ENCODE data around the gene KCNK3.

Gene KCNK3

GRCh38 chr2:26692279-26692896 is at the start of gene KCNK3:
TSS of gene KCNK3 (plus strand) at chr2:26692722. CDS start at chr2:26692876, 154 bp downstream.
- no peaks in the 10 kb centered on the region for H3K36me3 ChIP-seq (ENCODE audit: control insufficient read depth, insufficient read depth, low read length)
- H3K27me3 ChIP-seq (replicated peaks; ENCODE audit: control insufficient read depth, insufficient read depth, low read length) = peaks cover 3% of the 10 kb centered on the region
- H3K4me3 ChIP-seq (replicated peaks; ENCODE audit: low read depth, low read length) = no peak within 1 kb of the TSS
- DNase-seq (ENCODE audit: extremely low read depth, insufficient read length) = no peak
- TF ChIP-seq, protein P1, sequence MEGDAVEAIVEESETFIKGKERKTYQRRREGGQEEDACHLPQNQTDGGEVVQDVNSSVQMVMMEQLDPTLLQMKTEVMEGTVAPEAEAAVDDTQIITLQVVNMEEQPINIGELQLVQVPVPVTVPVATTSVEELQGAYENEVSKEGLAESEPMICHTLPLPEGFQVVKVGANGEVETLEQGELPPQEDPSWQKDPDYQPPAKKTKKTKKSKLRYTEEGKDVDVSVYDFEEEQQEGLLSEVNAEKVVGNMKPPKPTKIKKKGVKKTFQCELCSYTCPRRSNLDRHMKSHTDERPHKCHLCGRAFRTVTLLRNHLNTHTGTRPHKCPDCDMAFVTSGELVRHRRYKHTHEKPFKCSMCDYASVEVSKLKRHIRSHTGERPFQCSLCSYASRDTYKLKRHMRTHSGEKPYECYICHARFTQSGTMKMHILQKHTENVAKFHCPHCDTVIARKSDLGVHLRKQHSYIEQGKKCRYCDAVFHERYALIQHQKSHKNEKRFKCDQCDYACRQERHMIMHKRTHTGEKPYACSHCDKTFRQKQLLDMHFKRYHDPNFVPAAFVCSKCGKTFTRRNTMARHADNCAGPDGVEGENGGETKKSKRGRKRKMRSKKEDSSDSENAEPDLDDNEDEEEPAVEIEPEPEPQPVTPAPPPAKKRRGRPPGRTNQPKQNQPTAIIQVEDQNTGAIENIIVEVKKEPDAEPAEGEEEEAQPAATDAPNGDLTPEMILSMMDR (IDR thresholded peaks at IDR 0.05; ENCODE audit: insufficient read depth, low read length, poor library complexity, severe bottlenecking) = no peak

DNA sequence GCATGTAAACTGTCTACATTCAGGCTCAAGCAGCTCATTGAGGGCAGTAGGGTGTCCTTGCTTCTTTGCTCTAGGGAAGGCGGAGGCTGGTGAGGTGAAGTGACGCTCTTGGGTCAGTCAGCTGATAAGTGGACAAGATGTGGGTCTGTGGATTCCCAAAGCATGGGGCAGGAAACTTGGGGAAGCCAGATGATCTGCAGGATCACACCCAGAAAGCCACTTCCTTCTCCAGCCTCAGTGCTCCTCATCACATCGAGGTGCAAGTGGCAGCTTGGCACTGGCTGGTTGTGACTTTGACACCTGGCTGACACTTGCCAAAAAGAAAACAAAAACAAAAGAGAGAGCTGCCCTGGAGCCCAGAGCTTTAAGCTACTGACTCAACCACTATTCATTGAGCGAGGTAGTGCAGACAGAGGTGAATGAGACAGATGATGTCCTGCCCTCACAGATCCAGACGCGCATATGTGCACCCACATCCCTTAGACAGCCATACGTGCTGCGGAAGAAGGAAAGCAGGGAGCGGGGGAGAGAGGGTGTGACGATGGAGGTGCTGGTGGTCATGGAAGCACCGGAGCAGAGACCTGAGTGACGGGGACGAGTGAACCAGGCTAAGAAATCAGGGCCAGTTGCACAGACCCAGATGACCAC is 48.2 kb upstream of the KCNK3 start:
- DNase-seq (ENCODE audit: extremely low read depth, insufficient read length) = no peak
- Histone ChIP-seq H3K27me3 (replicated peaks; ENCODE audit: control insufficient read depth, insufficient read depth, low read length) (no peaks in the 10 kb centered on the region; the same call in 1 of the 2 replicates), H3K4me3 (replicated peaks; ENCODE audit: low read depth, low read length) (no peak overlapping the region), H3K36me3 (ENCODE audit: control insufficient read depth, insufficient read depth, low read length) (no peaks in the 10 kb centered on the region)
- TF ChIP-seq, protein P1 (IDR thresholded peaks at IDR 0.05; ENCODE audit: insufficient read depth, low read length, poor library complexity, severe bottlenecking) = no peak

GRCh38 chr2:26645762-26646161 is 46.8 kb upstream of the KCNK3 start:
- Histone ChIP-seq H3K36me3 (ENCODE audit: control insufficient read depth, insufficient read depth, low read length) (no peaks in the 10 kb centered on the region), H3K4me3 (replicated peaks; ENCODE audit: low read depth, low read length) (no peak overlapping the region), H3K27me3 (replicated peaks; ENCODE audit: control insufficient read depth, insufficient read depth, low read length) (no peaks in the 10 kb centered on the region; the same call in 1 of the 2 replicates)
- TF ChIP-seq, protein P1 (IDR thresholded peaks at IDR 0.05; ENCODE audit: insufficient read depth, low read length, poor library complexity, severe bottlenecking) = no peak
- no peak for DNase-seq (ENCODE audit: extremely low read depth, insufficient read length)

DNA sequence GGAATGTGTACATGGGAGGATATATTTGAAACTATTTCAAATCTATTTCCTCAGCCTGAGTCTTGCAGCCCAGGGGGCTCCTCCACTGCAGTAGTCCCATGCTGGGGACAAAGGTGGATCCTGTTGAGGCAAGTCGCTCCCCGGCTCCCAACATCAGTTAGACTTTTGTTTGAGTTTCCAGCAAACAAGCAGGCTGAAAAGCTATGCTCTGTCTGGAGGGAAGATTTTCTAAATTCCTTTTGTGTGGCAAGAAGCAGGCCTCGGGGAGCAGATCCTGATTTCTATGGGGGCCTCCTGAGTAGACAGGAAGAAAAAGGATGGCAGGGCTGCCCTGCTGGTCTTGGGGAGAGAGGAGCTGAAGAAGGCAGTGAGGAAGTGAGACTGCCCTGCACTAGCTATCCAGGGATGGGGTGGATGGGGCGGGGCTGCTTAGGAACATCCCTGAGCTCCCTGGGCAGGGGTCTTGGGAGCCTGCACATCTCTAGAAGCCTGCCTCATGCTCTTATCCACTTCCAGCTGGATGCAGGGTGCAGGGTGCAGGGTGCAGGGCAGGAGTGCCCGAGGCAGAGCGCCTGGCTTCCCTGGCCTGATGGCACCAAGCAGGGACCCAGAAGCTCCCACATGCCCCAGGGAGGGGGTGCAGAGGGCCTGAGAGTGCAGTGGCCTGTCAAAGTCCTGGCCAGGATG is 45.4 kb upstream of the KCNK3 start:
- no peaks in the 10 kb centered on the region for H3K36me3 ChIP-seq (ENCODE audit: control insufficient read depth, insufficient read depth, low read length)
- no peaks in the 10 kb centered on the region; the same call in 1 of the 2 replicates for H3K27me3 ChIP-seq (replicated peaks; ENCODE audit: control insufficient read depth, insufficient read depth, low read length)
- no peak for DNase-seq (ENCODE audit: extremely low read depth, insufficient read length)
- TF ChIP-seq, protein P1 (IDR thresholded peaks at IDR 0.05; ENCODE audit: insufficient read depth, low read length, poor library complexity, severe bottlenecking) = no peak
- H3K4me3 ChIP-seq (replicated peaks; ENCODE audit: low read depth, low read length) = no peak overlapping the region

DNA sequence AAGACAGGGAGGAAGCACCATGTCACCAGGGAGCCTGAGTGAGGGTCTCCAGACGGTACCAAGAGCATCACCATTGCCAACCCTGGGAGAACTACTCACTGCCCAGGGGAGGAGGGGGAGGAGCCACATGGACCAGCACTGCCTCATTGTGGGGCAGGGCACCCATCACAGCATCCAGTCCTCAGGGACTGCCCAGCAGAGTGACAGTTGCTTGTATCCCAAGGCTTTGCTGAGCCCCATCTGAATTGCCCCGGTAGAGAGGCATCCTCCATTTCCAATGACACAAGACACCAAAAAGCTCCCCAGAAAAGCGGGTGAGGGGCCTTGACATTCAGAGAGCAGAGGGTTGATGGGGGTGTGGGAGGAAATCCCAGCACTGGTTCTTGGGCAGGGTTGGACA is 44.5 kb upstream of the KCNK3 start:
- Histone ChIP-seq H3K4me3 (replicated peaks; ENCODE audit: low read depth, low read length) (no peak overlapping the region), H3K36me3 (ENCODE audit: control insufficient read depth, insufficient read depth, low read length) (no peaks in the 10 kb centered on the region), H3K27me3 (replicated peaks; ENCODE audit: control insufficient read depth, insufficient read depth, low read length) (no peaks in the 10 kb centered on the region; the same call in 1 of the 2 replicates)
- TF ChIP-seq, protein P1 (IDR thresholded peaks at IDR 0.05; ENCODE audit: insufficient read depth, low read length, poor library complexity, severe bottlenecking) = no peak
- no peak for DNase-seq (ENCODE audit: extremely low read depth, insufficient read length)

Measured in GM06990 (cell line).